LHCN-M2 (cell line): ENCODE measurements around the gene ELMO1. TPM values are rescaled to one million over a fixed set of nuclear protein-coding genes. Genes with fewer than 3 reads are reported as not detected.

Experiments
- DNase-seq: peaks from one replicate; pipeline ENCODE4 v3.0.0-alpha.2; 2012; ENCODE audit warnings: low read depth
- total RNA-seq: library from RNA; depleted of rRNA; stranded (reverse); fragments of >200 nt; gene quantifications from 2 replicates; pipeline ENCODE4 v1.2.3, GENCODE V29; 2014

ELMO1 gene
- total RNA-seq, 1 experiment from 2014 or later: not detected

DNA sequence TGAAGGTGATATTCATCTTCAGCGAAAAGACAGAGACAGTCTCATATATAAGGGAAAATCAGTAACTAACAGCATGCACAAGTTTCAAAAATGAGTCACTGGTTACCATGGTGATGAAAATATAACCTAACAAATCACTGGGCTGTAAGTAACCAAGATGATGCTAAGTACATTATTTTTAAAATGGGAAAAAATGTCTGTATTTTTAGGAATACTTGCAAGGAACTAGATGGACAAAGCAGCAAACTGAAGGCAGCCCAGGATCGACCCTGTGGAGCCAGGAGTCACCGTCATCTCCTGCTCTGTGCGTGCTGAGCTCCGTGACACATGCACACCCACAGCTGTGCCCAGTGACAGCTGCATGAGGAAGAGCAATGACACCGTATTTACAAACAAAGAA lies 137.3 kb downstream of the ELMO1 start:
- DNase-seq: peak; percentile 24

DNA sequence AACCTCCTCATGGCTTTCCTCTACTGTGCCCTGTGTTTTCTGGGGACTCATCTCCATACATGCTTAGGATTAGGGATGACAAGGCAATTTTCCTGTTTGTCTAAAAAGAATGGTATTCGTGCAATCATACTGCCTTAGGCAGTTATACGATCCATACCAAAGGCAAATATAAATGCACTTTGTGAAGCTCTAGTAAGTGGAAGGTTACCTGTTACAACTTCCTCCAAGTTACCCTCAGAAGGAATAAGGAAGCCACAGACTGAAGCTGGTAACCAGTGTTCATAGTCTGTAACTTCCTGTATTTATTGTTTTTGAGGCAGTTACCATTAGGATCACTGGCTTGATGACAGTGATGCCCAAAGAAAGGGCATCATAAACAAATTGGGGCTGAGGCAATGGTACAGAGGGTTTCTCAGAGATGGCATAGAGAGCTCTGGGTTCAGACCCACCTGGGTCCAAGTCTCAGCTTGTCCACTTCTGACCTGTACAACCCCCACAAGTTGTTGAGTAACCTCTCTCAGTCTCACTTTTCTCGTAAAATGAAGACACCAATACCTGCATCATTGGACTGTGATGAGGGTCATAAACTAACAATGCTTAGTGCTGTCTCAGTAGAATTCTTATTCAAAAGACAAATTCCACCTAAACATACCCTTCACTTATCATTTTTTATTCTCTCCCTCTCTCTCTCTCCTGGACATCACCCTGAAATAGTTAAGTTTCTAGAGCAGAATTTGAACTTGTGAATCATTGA lies 138.2 kb downstream of the ELMO1 start:
- no peak for DNase-seq

DNA sequence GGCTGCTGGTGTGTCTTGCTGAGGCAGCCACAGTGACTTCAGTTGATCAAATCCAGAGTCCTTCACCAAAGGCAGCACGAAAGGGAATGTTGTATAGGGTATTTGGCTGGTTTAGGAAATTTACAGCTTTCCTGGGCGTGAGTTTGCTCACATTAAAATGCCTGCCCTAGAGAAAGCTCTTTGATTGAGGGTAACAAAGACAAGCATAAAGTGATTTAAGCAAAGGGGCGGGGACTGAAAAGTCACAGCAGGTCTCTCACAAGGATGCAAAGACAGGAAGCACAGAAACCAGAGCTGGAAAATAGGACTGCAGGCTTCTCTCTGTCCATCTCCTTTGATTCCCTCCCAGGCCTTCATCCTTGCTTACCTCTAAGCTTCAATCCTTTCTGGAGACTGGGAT lies 139.2 kb downstream of the ELMO1 start:
- no peak for DNase-seq

DNA sequence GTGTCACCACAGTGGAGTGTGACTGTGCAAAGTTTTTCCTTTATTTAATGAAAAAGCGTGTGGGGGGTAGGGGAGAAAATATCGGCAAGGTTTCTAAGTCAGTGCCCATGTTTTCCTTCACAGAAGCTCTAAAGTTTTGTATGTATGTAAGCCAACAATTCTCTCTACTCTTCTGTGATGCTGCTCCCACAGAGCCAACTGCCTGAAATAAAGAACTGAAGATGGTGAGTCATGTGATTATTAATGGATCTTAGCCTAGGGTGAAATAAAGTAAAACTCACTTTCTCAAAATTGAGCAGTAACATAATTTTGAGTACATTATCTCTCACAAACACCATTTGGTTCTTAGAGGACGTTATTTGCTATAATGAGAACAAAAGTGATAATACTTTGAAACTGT lies 143.7 kb downstream of the ELMO1 start:
- no peak for DNase-seq

DNA sequence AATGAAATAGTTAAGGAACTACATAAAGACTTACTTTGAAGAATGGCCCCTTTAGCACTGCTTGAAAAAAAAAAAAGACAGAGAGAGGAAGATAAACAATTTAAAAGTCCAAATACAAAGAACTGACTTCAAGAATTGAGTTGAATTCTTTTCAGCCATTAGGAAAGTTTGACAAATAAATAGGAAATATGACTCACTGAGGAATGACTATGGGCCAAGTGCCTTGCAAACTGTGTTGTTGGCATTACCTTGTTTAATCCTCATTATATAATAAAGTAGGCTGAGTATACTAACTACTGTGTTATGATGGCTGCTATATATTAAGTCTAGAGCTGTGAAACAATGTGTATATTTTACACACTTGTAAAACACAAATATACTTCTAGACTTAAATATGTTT lies 151.1 kb downstream of the ELMO1 start:
- no peak for DNase-seq

DNA sequence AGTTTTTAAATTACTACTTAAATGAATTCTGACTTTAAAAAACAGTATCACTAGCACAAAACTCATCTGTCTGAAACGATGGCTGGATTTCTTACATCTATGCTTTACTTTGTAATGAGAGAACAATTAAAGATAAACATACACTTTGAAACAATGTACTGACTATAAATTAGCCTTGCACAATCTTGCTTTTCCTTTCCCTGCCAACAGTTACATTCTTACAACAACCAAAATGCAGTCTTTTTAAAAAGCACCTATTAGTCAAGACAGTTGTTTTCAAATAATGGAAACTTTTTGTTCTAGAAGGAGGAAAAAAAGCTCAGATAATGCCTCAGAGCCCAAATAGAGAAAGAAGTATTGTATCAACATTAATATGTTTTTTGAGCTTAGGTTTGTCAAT lies 153.3 kb downstream of the ELMO1 start:
- no peak for DNase-seq

DNA sequence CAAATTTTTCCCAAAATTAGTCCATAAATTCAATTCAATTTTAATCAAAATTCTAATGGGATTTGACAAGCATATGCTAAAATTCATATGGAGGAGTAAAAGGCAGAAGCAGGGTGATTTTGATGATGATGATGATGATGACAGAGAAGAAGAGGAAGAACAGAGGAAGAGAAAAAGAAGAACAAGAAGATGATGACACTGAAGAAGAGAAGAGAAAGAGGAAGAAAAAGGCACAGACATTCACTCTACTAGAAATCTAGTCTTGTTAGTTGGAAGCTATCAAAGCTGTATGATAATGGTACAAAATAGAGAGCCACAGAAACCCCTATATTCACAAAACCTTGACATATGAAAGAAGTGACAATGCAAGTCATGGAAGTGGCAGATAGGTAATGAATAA lies 157.9 kb downstream of the ELMO1 start:
- no peak for DNase-seq

DNA sequence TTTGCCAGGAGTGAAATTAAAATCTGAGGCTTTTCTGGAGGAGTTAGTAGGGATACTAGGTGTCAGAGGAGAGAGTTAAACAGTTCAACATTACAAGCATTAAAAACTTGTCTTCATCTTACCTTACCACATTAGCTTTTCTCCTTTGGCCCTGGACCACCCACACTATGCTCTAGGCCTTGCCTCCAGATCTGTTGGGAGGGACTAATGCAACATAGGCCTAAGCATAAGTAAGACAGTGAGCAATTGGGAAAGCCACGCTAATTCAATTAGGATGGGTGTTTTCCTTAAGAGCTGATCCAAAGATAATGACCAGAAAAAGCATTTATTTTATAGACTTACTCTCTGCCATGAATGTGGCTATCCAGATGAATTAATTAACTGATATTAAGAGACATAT lies 158.9 kb downstream of the ELMO1 start:
- no peak for DNase-seq

DNA sequence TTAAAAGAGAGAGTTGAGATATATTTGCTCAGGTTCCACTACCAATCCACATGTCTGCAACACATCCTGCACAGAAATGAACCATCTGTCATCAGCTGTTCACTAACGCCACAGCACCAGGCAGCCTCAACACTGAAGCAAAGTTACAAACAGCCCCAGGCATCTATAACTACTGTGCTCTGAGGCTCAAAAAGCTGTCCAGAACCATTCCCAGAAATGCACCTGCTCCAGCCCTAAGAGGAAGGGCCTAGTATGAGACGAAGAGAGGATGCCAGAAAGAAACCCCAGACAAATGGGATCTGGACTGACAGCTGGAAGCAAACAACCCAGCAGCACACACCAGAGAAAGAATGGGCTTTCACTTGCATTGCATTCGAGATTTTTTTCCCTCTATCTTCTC lies 159.3 kb downstream of the ELMO1 start:
- no peak for DNase-seq

DNA sequence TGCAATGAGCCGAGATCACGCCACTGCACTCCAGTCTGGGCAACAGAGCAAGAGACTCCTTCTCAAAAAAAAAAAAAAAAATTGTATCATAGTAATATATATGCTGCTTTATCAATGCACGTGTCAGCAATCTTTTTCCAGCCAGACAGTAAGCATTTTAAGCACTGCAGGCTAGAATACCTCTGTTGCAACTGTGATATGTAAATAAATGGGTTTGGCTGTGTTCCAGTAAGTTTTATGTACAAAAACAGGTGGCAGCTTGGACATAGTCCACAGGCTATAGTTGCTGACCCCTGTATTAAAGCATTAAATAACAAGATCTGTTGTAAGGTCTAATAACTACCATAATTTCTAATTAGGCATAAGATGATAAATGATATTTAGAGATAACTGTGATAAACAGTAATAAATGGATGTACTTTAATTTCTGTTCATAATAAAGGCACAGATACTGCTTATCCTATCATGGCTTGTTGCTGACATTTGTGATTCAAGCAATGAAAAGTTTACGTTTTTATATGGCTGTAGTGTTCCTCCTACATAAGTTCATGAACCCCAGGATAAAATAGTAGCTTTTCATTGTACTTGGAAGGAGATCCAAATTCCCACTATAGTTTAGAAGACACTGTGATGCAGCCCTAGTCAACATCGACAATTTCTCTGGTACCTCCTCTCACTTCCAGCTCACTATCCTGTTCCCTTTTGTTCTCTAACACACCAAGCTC lies 161.4 kb downstream of the ELMO1 start:
- DNase-seq: peak; percentile 5

DNA sequence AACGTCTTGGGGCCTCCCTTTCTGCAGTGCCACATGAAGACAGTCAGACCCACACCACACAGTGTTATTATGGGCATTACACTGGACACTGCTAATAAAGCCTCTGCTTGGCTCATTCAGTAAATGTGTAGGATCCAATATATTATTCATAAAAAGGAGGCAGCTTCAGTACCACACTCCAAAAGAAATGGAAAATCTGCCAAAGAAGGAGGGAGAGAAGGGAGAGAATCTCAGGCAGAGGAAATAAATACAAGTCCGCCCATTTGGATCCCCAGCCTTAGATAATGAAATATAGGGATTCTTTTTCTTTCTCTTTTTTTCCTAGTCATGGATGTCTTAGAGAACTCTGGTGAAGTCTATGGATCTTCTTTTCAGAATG lies 162.2 kb downstream of the ELMO1 start:
- no peak for DNase-seq

DNA sequence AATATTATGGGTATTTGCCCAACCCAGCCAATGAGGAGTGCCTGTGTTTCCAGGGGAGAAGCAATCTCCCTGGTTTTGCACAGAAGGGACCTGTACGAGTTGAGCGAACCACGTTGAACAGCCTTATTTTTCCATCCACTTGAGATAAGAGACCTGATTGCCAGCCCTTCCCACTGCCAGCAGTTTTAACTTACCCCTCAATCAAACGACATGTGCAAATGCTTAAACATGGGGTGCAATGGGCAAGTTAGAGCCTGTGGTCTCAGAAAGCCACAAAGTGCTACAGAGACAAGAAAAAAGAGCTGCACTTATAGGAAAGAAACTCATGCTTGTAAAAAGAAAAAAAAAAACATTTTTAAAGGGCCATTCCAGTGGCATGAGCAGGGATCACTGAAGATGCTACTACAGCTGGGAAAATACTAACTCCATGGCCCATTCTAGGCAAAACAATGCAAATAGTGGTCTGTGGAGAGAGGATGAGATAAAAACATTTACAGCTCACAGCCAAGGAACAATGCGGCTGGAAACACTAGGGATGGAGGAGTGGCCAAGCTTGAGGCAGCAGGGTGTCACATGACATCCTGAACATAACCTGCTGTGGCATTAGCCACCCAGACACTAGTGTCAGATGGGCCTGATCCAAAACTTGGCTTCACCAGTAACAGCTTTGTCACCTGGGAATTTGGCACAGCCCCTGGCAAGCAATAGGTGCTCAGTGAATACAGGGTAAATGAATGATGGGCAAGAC lies 162.8 kb downstream of the ELMO1 start:
- no peak for DNase-seq

DNA sequence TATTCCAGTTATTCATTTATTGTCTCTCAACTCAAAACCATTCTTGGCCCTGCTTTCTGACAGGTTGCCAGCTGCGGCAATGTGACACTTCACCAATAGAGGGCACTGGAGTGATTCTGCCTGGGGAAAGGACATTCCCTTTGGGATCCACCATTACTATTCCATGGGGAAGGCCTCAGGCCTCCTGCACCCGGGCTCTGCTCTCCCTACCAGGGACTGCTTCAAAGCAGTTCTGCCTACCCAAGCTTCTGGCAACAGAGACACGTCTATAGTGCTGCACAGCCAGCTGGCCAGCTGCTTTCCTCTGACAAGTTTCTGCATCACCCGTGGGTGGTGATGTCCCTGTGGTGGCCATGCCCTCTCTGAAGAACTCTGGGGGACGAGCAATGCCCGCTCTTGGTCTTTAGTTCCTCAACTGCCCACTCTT lies 163.8 kb downstream of the ELMO1 start:
- peak; percentile 3 for DNase-seq

DNA sequence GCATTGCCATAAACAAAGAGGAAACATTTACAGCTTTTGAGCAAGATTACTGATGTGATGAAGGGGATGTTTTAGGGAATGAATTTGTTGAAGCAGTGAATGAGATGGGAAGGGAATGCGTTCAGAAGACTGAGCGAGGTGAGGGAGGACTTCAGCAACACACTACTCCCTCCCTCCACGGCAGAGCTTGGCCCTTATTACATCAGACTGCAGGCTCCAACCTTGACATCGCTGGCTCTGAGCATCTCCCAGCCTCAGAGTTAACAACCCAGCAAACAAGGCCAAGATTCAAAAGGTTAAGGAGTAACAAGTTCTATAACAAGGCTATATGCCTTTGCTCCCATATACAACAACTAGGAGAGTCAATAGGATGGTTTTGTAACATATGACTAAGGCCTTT lies 164.4 kb downstream of the ELMO1 start:
- no peak for DNase-seq

DNA sequence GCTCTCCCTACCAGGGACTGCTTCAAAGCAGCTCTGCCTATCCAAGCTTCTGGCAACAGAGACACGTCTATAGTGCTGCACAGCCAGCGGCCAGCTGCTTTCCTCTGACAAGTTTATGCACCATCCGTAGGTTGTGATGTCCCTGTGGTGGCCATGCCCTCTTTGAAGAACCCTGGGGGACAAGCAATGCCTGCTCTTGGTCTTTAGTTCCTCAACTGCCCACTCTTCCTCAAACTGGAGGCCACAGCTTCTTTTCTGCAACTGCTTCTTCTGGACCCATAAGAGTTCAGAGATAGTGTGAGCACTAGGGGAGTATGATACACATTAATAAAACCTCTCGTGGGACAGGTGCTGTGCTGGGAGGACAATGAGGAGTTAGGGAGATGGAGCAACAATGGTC lies 164.9 kb downstream of the ELMO1 start:
- DNase-seq: no peak

DNA sequence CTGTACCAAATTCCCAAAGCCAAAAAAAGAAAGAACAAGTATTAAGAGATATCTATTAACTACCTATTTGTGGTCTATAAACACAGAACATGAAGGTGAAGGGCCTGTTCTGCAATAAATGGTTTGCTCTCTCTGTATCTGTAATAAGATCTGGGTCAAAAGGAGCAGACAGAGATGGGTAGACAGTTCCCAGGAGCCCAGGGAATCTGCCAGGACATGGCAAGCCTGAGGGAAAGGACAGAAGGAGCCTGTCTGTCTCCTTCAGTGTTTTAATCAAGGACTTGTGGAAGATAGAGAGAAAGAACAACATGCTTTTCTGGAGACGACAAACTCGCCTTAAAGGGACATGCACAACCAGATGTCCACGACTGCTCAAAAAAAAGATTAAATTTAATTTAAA lies 165.7 kb downstream of the ELMO1 start:
- DNase-seq: no peak

DNA sequence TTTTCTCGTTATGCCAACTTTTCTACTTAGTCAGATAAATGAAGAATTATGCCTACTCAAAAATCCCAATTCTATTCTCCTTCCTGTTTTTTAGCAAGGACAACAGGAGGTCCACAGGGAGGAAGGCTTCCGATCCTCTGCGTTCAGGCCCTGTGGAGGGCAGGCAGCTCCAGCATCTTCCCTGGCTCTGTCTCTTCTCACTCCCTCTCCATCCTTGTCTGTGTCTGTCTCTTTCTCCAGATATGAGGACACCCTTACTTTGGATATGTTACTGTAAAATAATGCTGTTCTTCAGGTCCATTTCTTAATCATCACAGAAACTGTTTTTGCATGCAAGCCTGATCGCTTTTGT lies 166.6 kb downstream of the ELMO1 start:
- DNase-seq: no peak

DNA sequence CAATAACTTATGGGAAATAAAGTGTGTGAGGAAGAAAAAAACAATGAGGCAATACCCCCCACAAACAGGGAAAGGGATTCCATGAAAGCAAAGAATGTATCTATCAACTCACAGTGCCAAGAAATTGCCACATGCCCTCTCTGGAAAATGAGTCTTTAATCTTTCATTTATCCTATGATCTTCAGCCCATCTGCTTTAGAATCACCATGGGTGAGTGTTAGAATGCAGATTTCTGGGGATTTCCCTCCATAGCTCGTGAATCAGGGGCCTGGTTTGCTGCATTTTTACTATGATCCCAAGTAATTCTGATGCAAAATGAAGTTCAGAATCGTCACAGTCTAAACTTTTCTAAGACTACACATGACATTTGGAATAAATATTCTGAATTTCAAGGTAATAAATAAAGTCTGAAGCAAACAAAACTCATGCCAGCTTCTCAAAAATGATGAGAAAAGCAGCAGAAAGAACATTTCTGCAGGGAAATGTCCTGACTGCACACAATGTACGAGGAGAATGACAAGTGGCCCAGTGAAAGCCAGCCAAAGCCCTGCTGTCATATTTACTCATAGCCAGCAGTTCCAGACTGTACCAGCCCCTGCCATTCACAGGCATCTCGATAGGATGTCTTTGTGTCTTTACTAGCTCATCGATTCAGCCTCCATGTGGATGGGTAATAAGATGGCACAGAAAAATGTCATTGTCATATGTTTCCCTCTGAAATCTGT lies 167.1 kb downstream of the ELMO1 start:
- no peak for DNase-seq

DNA sequence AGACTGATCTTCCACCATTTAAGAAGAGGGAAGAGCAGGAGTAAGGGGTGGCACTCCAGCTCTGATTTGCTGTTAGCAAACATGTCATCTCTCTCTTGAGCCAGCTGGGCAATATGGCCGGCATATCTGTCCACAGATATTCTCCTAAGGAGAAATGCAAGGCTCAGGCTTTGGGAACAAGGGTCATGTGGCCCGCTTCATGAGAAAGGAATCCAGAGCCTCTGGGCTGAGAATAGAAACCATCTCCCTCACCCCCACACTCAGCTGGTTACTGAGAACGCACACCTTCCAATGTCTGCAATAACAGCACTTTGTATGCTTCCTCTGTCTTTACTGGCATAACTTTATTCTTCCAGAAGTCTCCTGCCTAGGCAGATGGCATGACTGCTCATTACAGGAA lies 171.2 kb downstream of the ELMO1 start:
- no peak for DNase-seq

DNA sequence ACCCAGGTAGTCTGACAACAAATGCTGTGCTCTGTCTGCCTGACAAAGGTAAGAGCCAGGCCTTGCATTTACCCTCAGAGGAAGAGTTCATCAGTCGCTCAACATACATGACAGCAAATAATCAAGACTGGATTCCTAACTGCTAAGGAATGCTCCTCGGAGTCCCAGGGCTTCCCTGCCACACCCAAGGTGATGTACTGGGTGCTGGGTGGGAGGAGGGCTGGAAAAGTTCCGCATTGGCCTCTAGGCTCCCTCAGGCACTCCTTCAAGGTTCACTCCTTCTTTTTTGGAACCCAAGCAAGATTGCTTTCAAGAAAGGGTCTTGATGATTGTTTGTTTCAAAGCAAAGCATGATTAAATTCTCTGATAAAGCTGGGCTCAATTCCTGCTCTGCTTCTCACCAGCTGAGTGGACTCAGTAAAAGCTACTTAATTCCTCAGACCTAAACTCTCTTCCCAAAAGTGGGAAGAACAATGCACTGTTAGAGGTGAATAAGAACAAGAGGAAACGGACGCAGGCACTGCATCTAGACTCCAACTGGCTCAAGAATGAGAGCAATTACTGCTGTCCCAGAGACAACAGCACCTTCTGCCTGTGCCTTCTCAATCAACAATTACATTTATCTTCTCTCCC lies 173.5 kb downstream of the ELMO1 start:
- no peak for DNase-seq

DNA sequence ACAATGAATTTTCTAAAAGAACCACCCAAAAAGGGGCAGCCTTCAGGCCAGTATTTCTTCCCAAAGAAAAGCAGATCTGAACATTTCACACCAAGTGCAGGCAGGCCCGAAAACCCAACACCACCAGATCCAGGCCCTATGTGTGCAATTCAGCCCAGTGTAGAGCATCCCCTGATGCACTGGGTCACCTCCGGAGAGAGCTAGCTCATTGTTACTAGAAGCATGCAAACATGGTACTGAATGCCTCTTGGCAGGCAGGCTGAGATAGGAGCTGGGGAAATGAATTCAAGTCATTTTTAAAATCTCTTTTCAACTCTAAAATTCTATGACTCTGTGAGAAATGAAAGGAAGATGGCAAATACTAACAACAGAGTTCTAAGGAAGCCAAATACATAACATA lies 174.8 kb downstream of the ELMO1 start:
- DNase-seq: no peak
